Tibial nerve (tissue), 4 donors: ENCODE data around the gene KRT27. TPM values are rescaled to one million over a fixed set of nuclear protein-coding genes. Genes with fewer than 3 reads are reported as not detected.

Experiments
- DNase-seq, 2 donors: peaks; one replicate each; pipeline ENCODE4 v3.0.0-alpha.2; 2019; ENCODE audit warnings: low spot score in 2 of 2
- H3K27ac ChIP-seq, 4 donors: fragments of 200-600 bp; sonication (generic) in 3 of 4; one replicate each; pipeline ENCODE4 v1.5.1; 2017 to 2019; ENCODE audit warnings: mild to moderate bottlenecking in 1 of 4
- H3K27me3 ChIP-seq, 2 donors: fragments of 200-600 bp; sonication (generic) in 1 of 2; one replicate each; pipeline versions ENCODE4 v1.5.1 to v1.6.0; 2017 to 2019
- H3K36me3 ChIP-seq, 3 donors: fragments of 200-600 bp; sonication (generic); one replicate each; pipeline ENCODE4 v1.5.1; 2018 to 2019
- H3K4me1 ChIP-seq, 4 donors: fragments of 200-600 bp; sonication (generic) in 3 of 4; one replicate each; pipeline ENCODE4 v1.5.1; 2017 to 2019
- H3K4me3 ChIP-seq, 4 donors: fragments of 200-600 bp; sonication (generic) in 3 of 4; one replicate each; pipeline ENCODE4 v1.5.1; 2017 to 2019; ENCODE audit warnings: mild to moderate bottlenecking in 1 of 4, moderate library complexity in 1 of 4
- H3K9me3 ChIP-seq, 4 donors: fragments of 200-600 bp; sonication (generic) in 3 of 4; one replicate each; pipeline ENCODE4 v1.5.1; 2017 to 2019
- CTCF ChIP-seq, 5 experiments: fragments of 200-600 bp in 3 of 5; fragments of 450-650 bp in 2 of 5; sonication (generic) in 3 of 5; IDR thresholded peaks; one replicate each; pipeline ENCODE4 v1.5.1; 2016 to 2019; ENCODE audit warnings: antibody characterized with exemption in 5 of 5, mild to moderate bottlenecking in 3 of 5, moderate library complexity in 2 of 5
- EP300 ChIP-seq, 2 donors: sonication (generic); formaldehyde crosslinking; IDR thresholded peaks; one replicate each; pipeline ENCODE4 v1.6.1; 2017; ENCODE audit warnings: antibody characterized with exemption in 2 of 2, mild to moderate bottlenecking in 1 of 2
- POLR2A ChIP-seq, 2 donors: fragments of 450-650 bp; IDR thresholded peaks; one replicate each; pipeline ENCODE4 v1.6.1; 2017; ENCODE audit warnings: antibody characterized with exemption in 2 of 2, mild to moderate bottlenecking in 2 of 2, moderate library complexity in 2 of 2
- WGBS, 2 donors: methylation state at CpG; one replicate each; pipeline ENCODE4 v1.1.5; 2018; 5-methylcytosine and 5-hydroxymethylcytosine counted together
- total RNA-seq, 4 donors: library from RNA; depleted of rRNA; stranded (reverse); fragments of >200 nt; gene quantifications; one replicate each; pipeline ENCODE4 v1.1.0, GENCODE V29; 2016

Gene KRT27
- total RNA-seq, 4 donors from 2014 or later = not detected

- Histone ChIP-seq H3K27ac (no peak overlapping the region), H3K4me1 (peaks cover 0 to 6% (median 0%) of the 10 kb centered on the region in 4 donors), H3K9me3 (no peaks in the 10 kb centered on the region), H3K27me3 (peaks cover 0 to 46% of the 10 kb centered on the region in 2 donors), H3K36me3 (no peaks in the 10 kb centered on the region), H3K4me3 (no peak overlapping the region)
- WGBS, 2 donors = 58 to 67% methylated on average over 7 of the region's 7 CpGs
- no peak for DNase-seq
- TF ChIP-seq EP300 (IDR thresholded peaks at IDR 0.05) (no peak), POLR2A (IDR thresholded peaks at IDR 0.05) (no peak), CTCF (IDR thresholded peaks at IDR 0.05) (no peak)
These were observed 4.9 kb downstream of the KRT27 start for GRCh38 chr17:40777459-40777858.

GRCh38 chr17:40775945-40776344 lies 6.4 kb downstream of the KRT27 start:
- Histone ChIP-seq H3K4me3 (no peak overlapping the region), H3K9me3 (no peaks in the 10 kb centered on the region), H3K27me3 (peaks cover 0 to 39% of the 10 kb centered on the region in 2 donors), H3K27ac (no peak overlapping the region), H3K36me3 (no peaks in the 10 kb centered on the region), H3K4me1 (peaks cover 0 to 6% (median 0%) of the 10 kb centered on the region in 4 donors)
- 58 to 60% methylated on average over 4 of the region's 4 CpGs for WGBS, 2 donors
- TF ChIP-seq CTCF (IDR thresholded peaks at IDR 0.05) = no peak
- TF ChIP-seq EP300 (IDR thresholded peaks at IDR 0.05) = no peak
- no peak for TF ChIP-seq POLR2A (IDR thresholded peaks at IDR 0.05)
- no peak for DNase-seq

DNA sequence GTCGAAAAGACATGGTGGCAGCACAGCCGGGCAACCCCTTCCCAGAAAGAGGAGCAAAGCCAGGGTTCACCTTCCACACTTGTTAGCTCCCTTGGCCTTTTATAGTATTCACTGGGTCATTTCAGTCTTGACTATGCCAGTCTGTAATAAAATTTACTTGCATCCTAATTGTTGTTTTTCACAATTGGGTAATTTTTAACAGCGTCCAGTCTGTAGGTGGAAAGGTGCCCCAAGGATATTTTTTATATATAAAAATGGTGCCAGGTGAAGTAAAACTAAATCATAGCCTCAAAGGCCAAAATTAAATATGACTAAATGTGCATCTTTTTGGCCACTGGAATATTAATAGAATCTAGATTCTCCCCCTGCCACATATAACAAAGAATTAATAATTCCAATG lies 10.2 kb downstream of the KRT27 start, which contains the start of gene KRT26:
TSS of gene KRT26 (minus strand) at position 101 of the 400 bp plus-strand sequence. CDS start at position 13, 88 bp downstream.
- no peaks in the 10 kb centered on the region for H3K4me1 ChIP-seq
- no peaks in the 10 kb centered on the region for H3K36me3 ChIP-seq
- DNase-seq = no peak
- H3K9me3 ChIP-seq = no peaks in the 10 kb centered on the region
- no peak for TF ChIP-seq CTCF (IDR thresholded peaks at IDR 0.05)
- no peak for TF ChIP-seq EP300 (IDR thresholded peaks at IDR 0.05)
- no peak for TF ChIP-seq POLR2A (IDR thresholded peaks at IDR 0.05)
- WGBS, 2 donors = 80 to 94% methylated on average over 3 of the region's 3 CpGs
- no peak within 1 kb of the TSS for H3K27ac ChIP-seq
- no peak within 1 kb of the TSS for H3K4me3 ChIP-seq
- peaks cover 0 to 10% of the 10 kb centered on the region in 2 donors for H3K27me3 ChIP-seq

DNA sequence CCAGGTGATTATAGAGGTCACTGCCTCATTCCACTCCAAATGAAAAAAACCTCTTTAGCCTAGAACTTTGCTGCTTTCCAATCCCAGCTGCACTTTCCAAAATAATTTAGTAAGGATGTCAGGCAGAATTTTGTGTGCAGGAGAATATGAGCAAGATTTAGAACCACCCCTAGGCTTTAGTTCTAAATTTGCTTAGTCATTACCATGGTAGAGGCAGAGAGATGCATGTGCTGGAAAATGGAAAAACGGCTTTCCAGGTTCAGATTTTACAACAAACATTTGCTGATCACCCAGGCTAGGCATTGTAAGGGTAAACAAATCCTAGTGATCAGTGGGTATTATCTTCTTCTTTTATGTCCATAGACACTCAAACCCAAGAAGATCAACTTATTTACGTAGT lies 16.7 kb downstream of the KRT27 start:
- peaks cover 0 to 6% of the 10 kb centered on the region in 2 donors for H3K27me3 ChIP-seq
- no peak overlapping the region for H3K4me3 ChIP-seq
- no peaks in the 10 kb centered on the region for H3K36me3 ChIP-seq
- WGBS, 2 donors = 85 to 90% methylated on average over 2 of the region's 2 CpGs
- peaks cover 0 to 43% (median 7%) of the 10 kb centered on the region in 4 donors for H3K9me3 ChIP-seq
- no peak overlapping the region for H3K27ac ChIP-seq
- TF ChIP-seq POLR2A (IDR thresholded peaks at IDR 0.05) (no peak), CTCF (IDR thresholded peaks at IDR 0.05) (no peak), EP300 (IDR thresholded peaks at IDR 0.05) (no peak)
- DNase-seq = no peak
- no peaks in the 10 kb centered on the region for H3K4me1 ChIP-seq

- TF ChIP-seq CTCF (IDR thresholded peaks at IDR 0.05) (no peak), POLR2A (IDR thresholded peaks at IDR 0.05) (no peak), EP300 (IDR thresholded peaks at IDR 0.05) (no peak)
These were observed 18.6 kb downstream of the KRT27 start for GRCh38 chr17:40763752-40764151.

More at GRCh38 chr17:40763752-40764151, 18.6 kb downstream of the KRT27 start:
- WGBS, 2 donors = 79% methylated on average over 1 of the region's 1 CpG
- H3K4me3 ChIP-seq = no peak overlapping the region
- no peaks in the 10 kb centered on the region for H3K4me1 ChIP-seq
- no peak overlapping the region for H3K27ac ChIP-seq
- DNase-seq = no peak
- H3K9me3 ChIP-seq = peaks cover 0 to 60% (median 19%) of the 10 kb centered on the region in 4 donors
- H3K27me3 ChIP-seq = no peaks in the 10 kb centered on the region
- H3K36me3 ChIP-seq = no peaks in the 10 kb centered on the region
